OCI-LY3 (cell line): ENCODE data around the gene MMP17.
"Not testable (repeated sequence)": the region's sequence is repeated elsewhere in the genome, so short reads cannot be mapped to it uniquely, and the experiment has no call there.

Experiments used
- CTCF ChIP-seq: fragments of 200-600, 300-600 bp; sonication (generic); IDR thresholded peaks from 2 replicates; pipeline ENCODE4 v1.5.1; 2014; ENCODE audit warnings: antibody characterized with exemption, low read length, low read depth
- EZH2phosphoT487 ChIP-seq: fragments of 200-600 bp; shearing (Covaris generic); IDR thresholded peaks from 2 replicates; pipeline ENCODE4 v1.6.1; 2018; ENCODE audit warnings: antibody characterized with exemption, mixed run types, low read depth

- not testable (repeated sequence) for TF ChIP-seq CTCF, EZH2phosphoT487
Measured at GRCh38 chr12:131877216-131877615, 49.0 kb downstream of the MMP17 start.
